Choroid plexus epithelial cell (primary cell): ENCODE results near the gene KCNK3.

Experiments used
- DNase-seq: peaks from one replicate; pipeline ENCODE4 v3.0.0-alpha.2; 2010; ENCODE audit warnings: low read depth
- H3K4me3 ChIP-seq: 2 replicates; pipeline ENCODE4 v1.5.1; 2011; ENCODE audit warnings: low read depth, mild to moderate bottlenecking, control low read depth, low read length, moderate library complexity
- CTCF ChIP-seq: conservative IDR thresholded peaks from 2 replicates; pipeline ENCODE4 v1.5.1; 2011; ENCODE audit warnings: low read depth, mild to moderate bottlenecking, control low read depth, inconsistent platforms, low read length, moderate library complexity

The KCNK3 gene

GRCh38 chr2:26706616-26707473 is 14.3 kb downstream of the KCNK3 start:
- no peak for TF ChIP-seq CTCF
- H3K4me3 ChIP-seq = no peak overlapping the region
- peak; percentile 27 for DNase-seq

DNA sequence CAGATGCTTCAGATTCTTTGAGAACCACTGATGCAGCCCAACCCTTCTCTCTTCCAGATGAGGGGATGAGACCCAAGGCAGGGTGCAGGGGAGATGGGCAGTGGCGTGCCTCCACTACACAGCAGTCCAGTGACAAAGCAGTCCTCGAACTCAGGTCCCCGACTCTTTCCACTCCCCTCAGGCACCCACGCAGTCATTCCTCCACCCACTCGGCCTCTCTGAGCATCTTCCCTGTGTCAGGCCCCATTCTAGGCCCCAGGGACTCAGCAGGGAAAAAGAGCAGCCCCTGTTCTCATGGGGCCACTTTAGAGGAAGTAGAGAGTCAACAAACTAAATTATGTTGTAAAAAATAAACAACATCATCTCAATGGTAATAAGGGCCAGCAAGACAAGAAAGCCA is 15.2 kb downstream of the KCNK3 start:
- no peak for TF ChIP-seq CTCF
- no peak for DNase-seq
- no peak overlapping the region for H3K4me3 ChIP-seq

DNA sequence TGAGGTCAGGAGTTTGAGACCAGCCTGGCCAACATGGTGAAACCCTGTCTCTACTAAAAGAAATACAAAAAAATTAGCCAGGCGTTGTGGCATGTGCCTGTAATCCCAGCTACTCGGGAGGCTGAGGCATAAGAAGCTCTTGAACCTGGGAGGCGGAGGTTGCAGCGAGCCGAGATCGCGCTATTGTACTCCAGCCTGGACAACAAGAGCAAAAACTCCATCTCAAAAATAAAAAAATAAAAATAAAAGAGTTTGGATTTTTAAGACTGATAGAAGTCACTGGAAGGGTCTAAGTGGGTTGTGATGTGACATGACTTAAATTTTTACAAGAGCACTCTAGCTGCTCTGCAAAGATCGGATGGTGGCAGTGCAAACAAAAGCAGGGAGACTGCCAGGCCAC is 15.9 kb downstream of the KCNK3 start:
- TF ChIP-seq CTCF = no peak
- DNase-seq = no peak
- no peak overlapping the region for H3K4me3 ChIP-seq

- H3K4me3 ChIP-seq = no peak overlapping the region
These were observed 17.0 kb downstream of the KCNK3 start for GRCh38 chr2:26709323-26710110.

DNA sequence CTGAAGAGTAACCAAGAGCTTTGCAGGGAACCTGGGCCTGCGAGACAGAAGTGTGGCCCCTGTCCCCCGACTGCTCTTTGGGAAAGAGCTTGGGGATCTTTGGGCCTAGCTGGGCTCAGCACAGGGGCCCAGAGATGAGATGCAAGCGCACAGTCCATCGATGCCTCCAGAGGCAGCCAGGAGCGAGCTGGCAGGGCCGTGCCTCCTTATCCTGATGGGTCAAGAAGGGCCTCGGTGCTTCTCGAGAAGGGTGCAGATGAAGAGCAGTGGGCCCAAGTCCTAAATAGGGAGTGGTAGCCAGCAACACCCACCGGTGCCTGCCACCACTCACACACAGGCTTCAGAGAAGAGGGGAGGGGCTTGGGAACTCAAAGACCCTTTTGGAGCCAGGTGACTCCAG is 17.6 kb downstream of the KCNK3 start:
- DNase-seq = no peak
- no peak overlapping the region for H3K4me3 ChIP-seq
- no peak for TF ChIP-seq CTCF

More at GRCh38 chr2:26709323-26710110, 17.0 kb downstream of the KCNK3 start:
- no peak for DNase-seq
- no peak for TF ChIP-seq CTCF

DNA sequence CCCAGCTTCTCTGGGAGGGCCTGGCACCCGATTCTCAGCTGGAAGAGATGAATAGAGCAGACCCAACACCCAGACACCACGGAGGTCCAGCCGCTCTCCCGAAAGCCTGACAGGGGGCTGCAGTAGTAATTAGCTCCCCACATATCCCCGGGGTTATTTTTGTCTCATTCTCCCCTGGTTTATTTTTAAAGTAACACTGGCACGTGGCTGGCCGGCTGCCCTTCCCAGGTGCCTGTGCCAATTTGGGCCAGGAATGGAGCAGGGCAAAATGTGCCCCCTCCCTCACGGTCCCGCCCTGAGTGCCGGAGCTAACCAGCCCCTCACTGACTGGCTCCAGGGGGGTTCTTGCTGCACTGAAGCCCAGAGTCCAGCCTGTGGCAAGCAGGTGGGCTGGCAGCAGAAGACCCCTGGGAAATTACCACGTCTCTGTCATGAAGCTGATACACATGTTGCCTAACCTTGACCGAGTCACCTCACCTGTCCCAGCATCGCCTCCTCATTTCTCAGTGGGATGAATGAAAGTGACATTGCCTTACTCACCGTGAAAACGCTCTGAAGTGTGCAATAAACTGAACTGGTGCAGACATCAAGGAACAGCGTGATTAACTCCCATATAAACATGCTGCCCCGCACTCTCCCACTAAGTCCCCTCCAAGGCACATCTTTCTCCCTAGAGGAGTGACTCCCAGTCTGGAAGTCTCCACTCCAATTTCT is 18.4 kb downstream of the KCNK3 start:
- no peak overlapping the region for H3K4me3 ChIP-seq
- no peak for DNase-seq
- no peak for TF ChIP-seq CTCF
